GM23338 (cell line): Measurements from ENCODE around the gene BICDL2.
"Not testable (repeated sequence)": the region's sequence is repeated elsewhere in the genome, so short reads cannot be mapped to it uniquely, and the experiment has no call there.

Experiments used
- EZH2phosphoT487 ChIP-seq: fragments of 200-600 bp; sonication (generic); IDR thresholded peaks from one replicate; pipeline ENCODE4 v1.8.1; 2018; ENCODE audit warnings: antibody characterized with exemption; ENCODE audit not compliant: unreplicated experiment
- POLR2AphosphoS5 ChIP-seq: IDR thresholded peaks from 2 replicates; pipeline ENCODE4 v1.6.1; 2016; ENCODE audit warnings: antibody characterized with exemption, low read depth
- TF ChIP-seq, protein P1 (sequence below), 2 experiments: fragments of 200-600 bp in 1 of 2; sonication (generic) in 1 of 2; conservative IDR thresholded peaks; 2 replicates each; pipeline versions ENCODE4 v1.5.1 to v1.6.1; 2016 to 2017; ENCODE audit warnings: antibody characterized with exemption in 2 of 2, low read depth in 2 of 2, mild to moderate bottlenecking in 2 of 2, moderate library complexity in 1 of 2

- TF ChIP-seq POLR2AphosphoS5, EZH2phosphoT487: not testable (repeated sequence)
- TF ChIP-seq, protein P1, sequence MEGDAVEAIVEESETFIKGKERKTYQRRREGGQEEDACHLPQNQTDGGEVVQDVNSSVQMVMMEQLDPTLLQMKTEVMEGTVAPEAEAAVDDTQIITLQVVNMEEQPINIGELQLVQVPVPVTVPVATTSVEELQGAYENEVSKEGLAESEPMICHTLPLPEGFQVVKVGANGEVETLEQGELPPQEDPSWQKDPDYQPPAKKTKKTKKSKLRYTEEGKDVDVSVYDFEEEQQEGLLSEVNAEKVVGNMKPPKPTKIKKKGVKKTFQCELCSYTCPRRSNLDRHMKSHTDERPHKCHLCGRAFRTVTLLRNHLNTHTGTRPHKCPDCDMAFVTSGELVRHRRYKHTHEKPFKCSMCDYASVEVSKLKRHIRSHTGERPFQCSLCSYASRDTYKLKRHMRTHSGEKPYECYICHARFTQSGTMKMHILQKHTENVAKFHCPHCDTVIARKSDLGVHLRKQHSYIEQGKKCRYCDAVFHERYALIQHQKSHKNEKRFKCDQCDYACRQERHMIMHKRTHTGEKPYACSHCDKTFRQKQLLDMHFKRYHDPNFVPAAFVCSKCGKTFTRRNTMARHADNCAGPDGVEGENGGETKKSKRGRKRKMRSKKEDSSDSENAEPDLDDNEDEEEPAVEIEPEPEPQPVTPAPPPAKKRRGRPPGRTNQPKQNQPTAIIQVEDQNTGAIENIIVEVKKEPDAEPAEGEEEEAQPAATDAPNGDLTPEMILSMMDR (conservative IDR thresholded peaks at IDR 0.05; ENCODE audit: low read depth in 2 of 2): not testable (repeated sequence)
Measured at GRCh38 chr16:3052571-3053329, 16.0 kb upstream of the BICDL2 start.
